Measurements from ENCODE around the gene PSMD5.

GRCh38 chr9:120865176-120865575 is 22.5 kb upstream of the PSMD5 start:
- TF ChIP-seq CTCF (conservative IDR thresholded peaks at IDR 0.05; ENCODE audit: low read depth, low read length) (no peak), EZH2 (IDR thresholded peaks at IDR 0.05; ENCODE audit: borderline replicate concordance, low read depth, low read length, poor library complexity, severe bottlenecking) (no peak)

Measured in A673 (cell line).